GM12873 (cell line): ENCODE measurements around the gene MID1.

Experiments
- CTCF ChIP-seq: IDR thresholded peaks from 2 replicates; pipeline ENCODE4 v1.5.1; 2012; ENCODE audit warnings: low read depth, mild to moderate bottlenecking, moderate library complexity, low read length, control low read depth; ENCODE audit not compliant: insufficient read depth; ENCODE audit errors: missing control alignments

The MID1 gene

GRCh38 chrX:10631416-10632145 is 11.2 kb upstream of the MID1 start:
- TF ChIP-seq CTCF, result no peak

GRCh38 chrX:10630320-10630719 is 9.9 kb upstream of the MID1 start:
- no peak for TF ChIP-seq CTCF

- no peak for TF ChIP-seq CTCF
These were observed 9.5 kb upstream of the MID1 start for GRCh38 chrX:10629905-10630304.

GRCh38 chrX:10628906-10629305 is 8.5 kb upstream of the MID1 start:
- TF ChIP-seq CTCF, result no peak

GRCh38 chrX:10622197-10622596 is 1.8 kb upstream of the MID1 start:
- TF ChIP-seq CTCF, result no peak

GRCh38 chrX:10619425-10620046 is 849 bp downstream of the MID1 start:
- no peak for TF ChIP-seq CTCF

GRCh38 chrX:10618961-10619360 is 1.4 kb downstream of the MID1 start:
- no peak for TF ChIP-seq CTCF
